CD8-positive, alpha-beta memory T cell (primary cell): Measurements from ENCODE around the gene SPTB. TPM values are rescaled to one million over a fixed set of nuclear protein-coding genes. Genes with fewer than 3 reads are reported as not detected.

Source experiments
- CTCF ChIA-PET: fragments of 350-600 bp; sonication (Branson Sonifier 250); formaldehyde crosslinking; loops from one replicate; lab custom pipeline; 2021; ENCODE audit warnings: antibody characterized with exemption; lab: Charles Lee
- POLR2A ChIA-PET: fragments of 350-600 bp; sonication (Branson Sonifier 250); formaldehyde crosslinking; loops from one replicate; lab custom pipeline; 2021; ENCODE audit warnings: antibody characterized with exemption; lab: Charles Lee
- DNase-seq, 5 donors: peaks; one replicate each; pipeline versions ENCODE4 v3.0.0 to v3.0.0-alpha.2; 2020 to 2022; ENCODE audit warnings: mixed read lengths in 1 of 5
- H3K27ac ChIP-seq: one replicate; pipeline ENCODE4 v1.7.0; 2013; ENCODE audit warnings: low read depth, mild to moderate bottlenecking, low read length, moderate library complexity
- H3K27me3 ChIP-seq: 2 replicates; pipeline ENCODE4 v1.7.0; 2013; ENCODE audit warnings: low read length, mild to moderate bottlenecking; ENCODE audit not compliant: insufficient read depth, poor library complexity, severe bottlenecking
- H3K36me3 ChIP-seq: 2 replicates; pipeline ENCODE4 v1.7.0; 2013; ENCODE audit warnings: mild to moderate bottlenecking, low read length, moderate library complexity; ENCODE audit not compliant: insufficient read depth
- H3K4me1 ChIP-seq: 2 replicates; pipeline ENCODE4 v1.7.0; 2013; ENCODE audit warnings: mild to moderate bottlenecking, low read length, moderate library complexity; ENCODE audit not compliant: insufficient read depth
- H3K4me3 ChIP-seq: 2 replicates; pipeline ENCODE4 v1.7.0; 2013; ENCODE audit warnings: mild to moderate bottlenecking, low read length
- H3K9me3 ChIP-seq: 2 replicates; pipeline ENCODE4 v1.7.0; 2013; ENCODE audit warnings: mild to moderate bottlenecking, low read length
- H3K27ac Mint-ChIP-seq, 8 donors: one replicate each; pipeline ENCODE4 v1.8.0; 2020 to 2021; ENCODE audit warnings: mixed read lengths in 8 of 8, mild to moderate bottlenecking in 6 of 8, inconsistent platforms in 3 of 8, moderate library complexity in 3 of 8
- H3K27me3 Mint-ChIP-seq, 2 donors: one replicate each; pipeline ENCODE4 v1.8.0; 2020 to 2021; ENCODE audit warnings: mixed read lengths in 2 of 2, mild to moderate bottlenecking in 1 of 2, moderate library complexity in 1 of 2
- H3K36me3 Mint-ChIP-seq, 3 donors: one replicate each; pipeline ENCODE4 v1.8.0; 2020 to 2021; ENCODE audit warnings: mixed read lengths in 3 of 3, inconsistent platforms in 1 of 3, mild to moderate bottlenecking in 1 of 3
- H3K4me1 Mint-ChIP-seq, 3 donors: one replicate each; pipeline ENCODE4 v1.8.0; 2020 to 2021; ENCODE audit warnings: mixed read lengths in 3 of 3, inconsistent platforms in 1 of 3, mild to moderate bottlenecking in 1 of 3
- H3K4me3 Mint-ChIP-seq, 7 donors: one replicate each; pipeline ENCODE4 v1.8.0; 2020 to 2021; ENCODE audit warnings: mixed read lengths in 7 of 7, mild to moderate bottlenecking in 6 of 7, moderate library complexity in 4 of 7, inconsistent platforms in 2 of 7
- H3K9me3 Mint-ChIP-seq, 5 donors: one replicate each; pipeline ENCODE4 v1.8.0; 2020 to 2022; ENCODE audit warnings: mixed read lengths in 5 of 5, mild to moderate bottlenecking in 3 of 5, moderate library complexity in 2 of 5, inconsistent platforms in 1 of 5
- polyA plus RNA-seq: library from polyadenylated mRNA; unstranded; fragments of 300-500 nt; fragmentation: Illumina TruSeq; gene quantifications from one replicate; pipeline ENCODE4 v1.2.3, GENCODE V29; 2021
- total RNA-seq, 2 experiments: library from RNA; stranded (reverse); gene quantifications; one replicate each; pipeline ENCODE4 v1.2.3, GENCODE V29; 2021

The SPTB gene
- total and polyA plus RNA-seq, 3 experiments from 2014 or later, result 0.09 to 0.18 (median 0.15) TPM

DNA sequence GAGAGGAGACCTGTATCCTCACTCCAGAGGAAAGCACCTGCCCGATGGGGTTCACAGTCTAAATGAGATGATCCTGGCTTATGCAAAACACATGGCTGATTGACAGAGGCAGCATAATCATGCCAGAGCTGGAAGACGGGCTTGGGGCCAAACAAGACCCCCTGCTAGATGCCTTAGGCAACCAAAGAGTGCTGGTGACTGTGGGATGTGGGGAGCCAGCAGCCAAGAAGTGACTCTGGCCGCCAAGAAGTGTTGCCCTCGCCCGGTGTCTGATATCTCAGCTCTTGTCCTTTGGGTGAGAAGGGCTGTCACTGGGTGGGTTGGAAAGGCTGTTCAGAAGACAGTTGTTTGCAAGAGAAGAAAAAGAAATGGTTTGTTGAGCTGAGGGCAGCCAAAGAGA, 118.8 kb downstream of the SPTB start:
- ChIA-PET CTCF (interaction anchor here (0.8 to 2.4 kb wide), 3 partner anchors 11 to 89 kb away, joined by 3 to 11 read pairs (median 9); no protein-coding TSS in a partner anchor), POLR2A (no interaction called here)
- DNase-seq, result peak in 1 of 5 donors; percentile 13
- Histone ChIP-seq H3K4me3 (no peak overlapping the region), H3K27ac (no peak overlapping the region), H3K27me3 (no peaks in the 10 kb centered on the region), H3K4me1 (peaks cover 64% of the 10 kb centered on the region), H3K9me3 (no peaks in the 10 kb centered on the region), H3K36me3 (no peaks in the 10 kb centered on the region)
- no peaks in the 10 kb centered on the region for H3K9me3 Mint-ChIP-seq
- H3K4me1 Mint-ChIP-seq, result peaks cover 75 to 83% (median 80%) of the 10 kb centered on the region in 3 donors
- H3K4me3 Mint-ChIP-seq, result peak overlapping the region in 1 of 7 donors; percentile 52
- peaks cover 4 to 7% of the 10 kb centered on the region in 2 donors for H3K27me3 Mint-ChIP-seq
- no peaks in the 10 kb centered on the region for H3K36me3 Mint-ChIP-seq
- peak overlapping the region in 5 of 8 donors; percentile 29 to 79 (median 39) for H3K27ac Mint-ChIP-seq

DNA sequence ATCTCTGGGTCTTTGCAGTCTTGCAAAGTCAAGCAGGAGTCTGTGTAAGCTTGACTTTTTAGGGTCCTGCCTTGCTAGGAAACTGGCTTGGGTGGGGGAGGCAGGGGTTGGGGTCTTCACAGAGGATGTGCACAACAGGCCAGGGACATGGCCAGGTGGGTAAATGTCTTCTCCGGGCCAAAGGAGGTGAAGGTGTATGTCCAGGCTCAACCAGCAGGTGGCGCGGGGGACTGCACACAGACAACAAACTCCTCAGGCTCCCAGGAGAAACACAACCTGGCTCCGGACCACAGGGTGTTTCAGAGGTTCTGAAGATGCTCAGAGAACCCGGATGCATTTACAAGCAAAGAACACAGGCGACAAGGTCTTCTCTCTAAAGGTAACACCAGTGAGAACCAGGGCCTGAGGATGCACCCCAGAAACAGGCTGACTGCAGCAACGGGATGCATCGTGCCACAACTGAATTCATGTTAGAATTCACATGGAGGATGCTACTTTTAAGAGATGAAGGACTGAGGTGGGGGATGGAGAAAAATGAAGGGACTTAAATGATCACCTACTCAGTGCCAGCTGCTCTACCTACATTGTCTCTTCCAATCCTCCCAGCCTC, 119.5 kb downstream of the SPTB start:
- no peak overlapping the region for H3K27ac ChIP-seq
- no peaks in the 10 kb centered on the region for H3K27me3 ChIP-seq
- CTCF ChIA-PET, result interaction anchor here (1.3 to 2.4 kb wide), 3 partner anchors 12 to 90 kb away, joined by 3 to 11 read pairs (median 7); no protein-coding TSS in a partner anchor
- H3K4me3 Mint-ChIP-seq, result peak overlapping the region in 5 of 7 donors; percentile 2 to 58 (median 36)
- H3K4me3 ChIP-seq, result no peak overlapping the region
- no peaks in the 10 kb centered on the region for H3K9me3 Mint-ChIP-seq
- H3K4me1 Mint-ChIP-seq, result peaks cover 80 to 90% (median 86%) of the 10 kb centered on the region in 3 donors
- H3K4me1 ChIP-seq, result peaks cover 68% of the 10 kb centered on the region
- POLR2A ChIA-PET, result no interaction called here
- H3K9me3 ChIP-seq, result no peaks in the 10 kb centered on the region
- H3K36me3 ChIP-seq, result no peaks in the 10 kb centered on the region
- DNase-seq, result peak; percentile 11 to 61 (median 53)
- H3K36me3 Mint-ChIP-seq, result no peaks in the 10 kb centered on the region
- H3K27me3 Mint-ChIP-seq, result peaks cover 4 to 8% of the 10 kb centered on the region in 2 donors
- H3K27ac Mint-ChIP-seq, result peak overlapping the region; percentile 8 to 95 (median 80)

GRCh38 chr14:64759555-64759938, 120.2 kb downstream of the SPTB start:
- H3K4me1 Mint-ChIP-seq, result peaks cover 83 to 93% (median 88%) of the 10 kb centered on the region in 3 donors
- ChIA-PET POLR2A (no interaction called here), CTCF (interaction anchor here (1.1 to 1.5 kb wide), 3 partner anchors 85 to 132 kb away, joined by 3 to 7 read pairs (median 4); no protein-coding TSS in a partner anchor)
- Histone ChIP-seq H3K4me3 (no peak overlapping the region), H3K27ac (no peak overlapping the region), H3K36me3 (no peaks in the 10 kb centered on the region), H3K27me3 (no peaks in the 10 kb centered on the region), H3K4me1 (peaks cover 67% of the 10 kb centered on the region), H3K9me3 (no peaks in the 10 kb centered on the region)
- peaks cover 4 to 10% of the 10 kb centered on the region in 2 donors for H3K27me3 Mint-ChIP-seq
- no peaks in the 10 kb centered on the region for H3K36me3 Mint-ChIP-seq
- H3K4me3 Mint-ChIP-seq, result peak overlapping the region in 4 of 7 donors; percentile 44 to 59 (median 52)
- peak overlapping the region in 6 of 8 donors; percentile 75 to 98 (median 88) for H3K27ac Mint-ChIP-seq
- H3K9me3 Mint-ChIP-seq, result no peaks in the 10 kb centered on the region
- peak in 1 of 5 donors; percentile 3 for DNase-seq

DNA sequence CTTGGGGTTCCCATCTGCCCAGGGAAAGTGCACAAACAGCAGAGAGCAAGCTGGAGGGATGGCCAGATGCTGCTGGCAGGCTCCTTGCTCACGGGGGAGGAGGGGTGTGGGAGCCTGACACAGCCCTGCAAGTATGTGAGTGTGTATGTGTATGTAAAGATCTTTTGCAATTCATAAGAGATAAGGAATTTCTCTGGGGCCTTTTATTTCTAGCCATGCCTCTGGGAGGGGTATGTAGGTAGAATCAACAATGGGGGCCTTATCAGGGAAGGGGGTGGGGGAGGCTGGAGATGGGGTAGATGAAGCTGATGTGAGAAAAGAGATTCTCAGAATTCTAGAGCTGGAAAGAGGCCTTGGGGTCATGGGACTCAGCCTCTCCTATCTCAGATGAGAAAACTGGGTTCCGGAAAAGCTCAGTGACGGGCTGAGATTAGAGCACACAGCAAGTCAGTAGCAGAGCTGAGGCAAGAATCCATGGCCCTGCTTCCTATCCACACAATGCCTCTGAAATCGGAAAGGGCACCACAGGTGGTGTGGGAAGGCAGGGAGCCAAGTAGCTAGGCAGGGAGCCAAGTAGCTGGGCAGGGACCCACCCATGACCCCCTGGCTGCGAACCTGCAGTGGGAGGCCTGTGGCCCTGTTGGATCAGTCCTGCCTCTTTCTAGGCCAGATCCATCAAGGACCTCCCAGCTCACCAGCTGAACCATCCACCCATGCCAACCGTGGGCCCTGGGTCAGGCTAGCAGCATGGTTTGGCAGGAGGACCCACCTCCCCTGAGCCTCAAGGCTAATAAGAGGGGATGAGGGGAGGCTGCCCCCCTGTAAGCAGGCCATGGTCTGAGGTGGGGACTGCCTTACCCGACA, 120.8 kb downstream of the SPTB start:
- CTCF ChIA-PET, result interaction anchor here (0.8 to 1.6 kb wide), 5 partner anchors 22 to 133 kb away, joined by 3 to 7 read pairs (median 4); no protein-coding TSS in a partner anchor
- Mint-ChIP-seq H3K27ac (peak overlapping the region in 7 of 8 donors; percentile 76 to 98 (median 93)), H3K4me3 (peak overlapping the region in 2 of 7 donors; percentile 44 to 57), H3K36me3 (no peaks in the 10 kb centered on the region), H3K4me1 (peaks cover 78 to 91% (median 82%) of the 10 kb centered on the region in 3 donors), H3K9me3 (no peaks in the 10 kb centered on the region), H3K27me3 (peaks cover 4 to 10% of the 10 kb centered on the region in 2 donors)
- no peak overlapping the region for H3K27ac ChIP-seq
- no peaks in the 10 kb centered on the region for H3K9me3 ChIP-seq
- no peak overlapping the region for H3K4me3 ChIP-seq
- POLR2A ChIA-PET, result no interaction called here
- no peaks in the 10 kb centered on the region for H3K27me3 ChIP-seq
- H3K36me3 ChIP-seq, result no peaks in the 10 kb centered on the region
- H3K4me1 ChIP-seq, result peaks cover 61% of the 10 kb centered on the region
- DNase-seq, result peak in 1 of 5 donors; percentile 33

GRCh38 chr14:64758025-64758521, 121.6 kb downstream of the SPTB start:
- Histone ChIP-seq H3K9me3 (no peaks in the 10 kb centered on the region), H3K4me1 (peaks cover 61% of the 10 kb centered on the region), H3K4me3 (no peak overlapping the region), H3K27me3 (no peaks in the 10 kb centered on the region), H3K36me3 (no peaks in the 10 kb centered on the region), H3K27ac (no peak overlapping the region)
- ChIA-PET CTCF (interaction anchor here (0.8 to 1.6 kb wide), 2 partner anchors 22 to 86 kb away, joined by 3 to 4 read pairs; no protein-coding TSS in a partner anchor), POLR2A (no interaction called here)
- peak overlapping the region in 7 of 8 donors; percentile 79 to 98 (median 93) for H3K27ac Mint-ChIP-seq
- peak in 4 of 5 donors; percentile 31 to 54 (median 37) for DNase-seq
- no peaks in the 10 kb centered on the region for H3K36me3 Mint-ChIP-seq
- no peaks in the 10 kb centered on the region for H3K9me3 Mint-ChIP-seq
- peaks cover 4 to 9% of the 10 kb centered on the region in 2 donors for H3K27me3 Mint-ChIP-seq
- H3K4me3 Mint-ChIP-seq, result peak overlapping the region in 5 of 7 donors; percentile 15 to 57 (median 33)
- H3K4me1 Mint-ChIP-seq, result peaks cover 70 to 83% (median 74%) of the 10 kb centered on the region in 3 donors

GRCh38 chr14:64757601-64758000, 122.1 kb downstream of the SPTB start:
- H3K27me3 ChIP-seq, result no peaks in the 10 kb centered on the region
- no peak overlapping the region for H3K27ac ChIP-seq
- POLR2A ChIA-PET, result no interaction called here
- peaks cover 69 to 79% (median 70%) of the 10 kb centered on the region in 3 donors for H3K4me1 Mint-ChIP-seq
- peaks cover 59% of the 10 kb centered on the region for H3K4me1 ChIP-seq
- DNase-seq, result peak in 1 of 5 donors; percentile 34
- peak overlapping the region; percentile 56 to 98 (median 94) for H3K27ac Mint-ChIP-seq
- peak overlapping the region in 4 of 7 donors; percentile 15 to 57 (median 45) for H3K4me3 Mint-ChIP-seq
- H3K36me3 Mint-ChIP-seq, result no peaks in the 10 kb centered on the region
- CTCF ChIA-PET, result interaction anchor here (1.6 kb wide), 1 partner anchor 86 kb away, joined by 4 read pairs; no protein-coding TSS in a partner anchor
- no peaks in the 10 kb centered on the region for H3K9me3 ChIP-seq
- H3K9me3 Mint-ChIP-seq, result no peaks in the 10 kb centered on the region
- peaks cover 4 to 9% of the 10 kb centered on the region in 2 donors for H3K27me3 Mint-ChIP-seq
- no peaks in the 10 kb centered on the region for H3K36me3 ChIP-seq
- no peak overlapping the region for H3K4me3 ChIP-seq

DNA sequence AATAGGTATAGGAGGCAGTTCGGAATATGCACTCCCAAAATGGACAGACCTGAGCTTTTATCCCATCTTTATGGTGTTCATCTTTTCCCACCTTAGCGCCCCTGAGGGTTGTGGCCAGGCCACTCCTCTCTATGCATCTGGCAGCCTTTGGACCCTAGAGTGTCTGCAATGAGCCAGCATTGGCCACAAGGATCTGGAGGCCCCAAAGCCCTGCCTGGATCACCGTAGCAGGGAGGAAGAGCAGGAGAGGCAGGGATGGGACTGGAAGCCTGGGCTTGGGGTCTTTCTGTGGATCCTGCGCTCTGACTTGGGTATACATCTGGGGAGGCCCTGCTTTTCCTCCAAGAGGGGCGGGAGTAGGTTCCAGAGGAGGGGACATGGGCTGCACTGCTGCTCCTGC, 123.0 kb downstream of the SPTB start:
- Mint-ChIP-seq H3K9me3 (no peaks in the 10 kb centered on the region), H3K27ac (peak overlapping the region; percentile 43 to 98 (median 94)), H3K36me3 (no peaks in the 10 kb centered on the region), H3K4me1 (peaks cover 60 to 70% (median 63%) of the 10 kb centered on the region in 3 donors), H3K4me3 (peak overlapping the region in 4 of 7 donors; percentile 12 to 54 (median 26)), H3K27me3 (peaks cover 4 to 10% of the 10 kb centered on the region in 2 donors)
- ChIA-PET POLR2A (no interaction called here), CTCF (no interaction called here)
- Histone ChIP-seq H3K27me3 (no peaks in the 10 kb centered on the region), H3K9me3 (no peaks in the 10 kb centered on the region), H3K27ac (no peak overlapping the region), H3K4me1 (peaks cover 50% of the 10 kb centered on the region), H3K36me3 (no peaks in the 10 kb centered on the region), H3K4me3 (no peak overlapping the region)
- peak in 1 of 5 donors; percentile 9 for DNase-seq
